MM.1S (cell line): ENCODE data around the gene ACAP1.
"Not testable (repeated sequence)": the region's sequence is repeated elsewhere in the genome, so short reads cannot be mapped to it uniquely, and the experiment has no call there.

Source experiments
- DNase-seq: peaks from one replicate; pipeline ENCODE4 v3.0.0-alpha.2; 2015
- H2AFZ ChIP-seq: fragments of 300-600 bp; sonication (generic); 2 replicates; pipeline ENCODE4 v1.6.0; 2016; ENCODE audit warnings: antibody characterized with exemption, low read length
- H3F3A ChIP-seq: fragments of 300-600 bp; sonication (generic); 2 replicates; pipeline ENCODE4 v1.6.1; 2016; ENCODE audit warnings: mild to moderate bottlenecking, antibody characterized with exemption, low read length, moderate library complexity, mixed read lengths; ENCODE audit not compliant: insufficient read depth
- H3K27ac ChIP-seq: fragments of 300-600 bp; sonication (generic); 2 replicates; pipeline ENCODE4 v1.5.1; 2016; ENCODE audit warnings: mild to moderate bottlenecking, low read length
- H3K27me3 ChIP-seq: fragments of 300-600 bp; sonication (generic); replicated peaks from 2 replicates; pipeline ENCODE4 v1.6.0; 2016; ENCODE audit warnings: low read length; ENCODE audit not compliant: insufficient read depth
- H3K36me3 ChIP-seq: fragments of 300-600 bp; sonication (generic); replicated peaks from 2 replicates; pipeline ENCODE4 v1.6.1; 2016; ENCODE audit warnings: mild to moderate bottlenecking, low read length, mixed read lengths; ENCODE audit not compliant: insufficient read depth
- H3K4me1 ChIP-seq: fragments of 300-600 bp; sonication (generic); 2 replicates; pipeline ENCODE4 v1.6.1; 2016; ENCODE audit warnings: low read length, mixed read lengths
- H3K4me2 ChIP-seq: fragments of 300-600 bp; sonication (generic); 2 replicates; pipeline ENCODE4 v1.6.0; 2016; ENCODE audit warnings: low read depth, low read length
- H3K4me3 ChIP-seq: fragments of 300-600 bp; sonication (generic); 2 replicates; pipeline ENCODE4 v1.5.1; 2016; ENCODE audit warnings: low read length, mixed read lengths
- H3K79me2 ChIP-seq: fragments of 300-600 bp; sonication (generic); 2 replicates; pipeline ENCODE4 v1.6.1; 2016; ENCODE audit warnings: mixed run types, low read length, mixed read lengths
- H3K9ac ChIP-seq: fragments of 300-600 bp; sonication (generic); 2 replicates; pipeline ENCODE4 v1.6.1; 2016; ENCODE audit warnings: low read length, mixed read lengths
- H3K9me2 ChIP-seq: fragments of 300-600 bp; sonication (generic); replicated peaks from 2 replicates; pipeline ENCODE4 v1.6.1; 2016; ENCODE audit warnings: mild to moderate bottlenecking, low read length, mixed read lengths; ENCODE audit not compliant: insufficient read depth
- H3K9me3 ChIP-seq: fragments of 300-600 bp; sonication (generic); replicated peaks from 2 replicates; pipeline ENCODE4 v1.6.1; 2016; ENCODE audit warnings: mild to moderate bottlenecking, low read length, mixed read lengths; ENCODE audit not compliant: insufficient read depth
- H4K20me1 ChIP-seq: fragments of 300-600 bp; sonication (generic); 2 replicates; pipeline ENCODE4 v1.6.1; 2016; ENCODE audit warnings: mild to moderate bottlenecking, low read length, moderate library complexity, mixed read lengths; ENCODE audit not compliant: insufficient read depth
- EZH2 ChIP-seq: fragments of 300-600 bp; sonication (generic); optimal IDR thresholded peaks from 2 replicates; pipeline ENCODE3; 2017; ENCODE audit warnings: low read depth, mild to moderate bottlenecking, antibody characterized with exemption, low read length, mixed read lengths
- EZH2phosphoT487 ChIP-seq: fragments of 300-600 bp; sonication (generic); IDR thresholded peaks from 2 replicates; pipeline ENCODE4 v1.6.1; 2018; ENCODE audit warnings: antibody characterized with exemption, low read length
- TF ChIP-seq, protein P1 (sequence below): fragments of 300-600 bp; sonication (generic); IDR thresholded peaks from 2 replicates; pipeline ENCODE4 v1.5.1; 2016; ENCODE audit warnings: antibody characterized with exemption, low read length, mixed read lengths

ACAP1 gene

DNA sequence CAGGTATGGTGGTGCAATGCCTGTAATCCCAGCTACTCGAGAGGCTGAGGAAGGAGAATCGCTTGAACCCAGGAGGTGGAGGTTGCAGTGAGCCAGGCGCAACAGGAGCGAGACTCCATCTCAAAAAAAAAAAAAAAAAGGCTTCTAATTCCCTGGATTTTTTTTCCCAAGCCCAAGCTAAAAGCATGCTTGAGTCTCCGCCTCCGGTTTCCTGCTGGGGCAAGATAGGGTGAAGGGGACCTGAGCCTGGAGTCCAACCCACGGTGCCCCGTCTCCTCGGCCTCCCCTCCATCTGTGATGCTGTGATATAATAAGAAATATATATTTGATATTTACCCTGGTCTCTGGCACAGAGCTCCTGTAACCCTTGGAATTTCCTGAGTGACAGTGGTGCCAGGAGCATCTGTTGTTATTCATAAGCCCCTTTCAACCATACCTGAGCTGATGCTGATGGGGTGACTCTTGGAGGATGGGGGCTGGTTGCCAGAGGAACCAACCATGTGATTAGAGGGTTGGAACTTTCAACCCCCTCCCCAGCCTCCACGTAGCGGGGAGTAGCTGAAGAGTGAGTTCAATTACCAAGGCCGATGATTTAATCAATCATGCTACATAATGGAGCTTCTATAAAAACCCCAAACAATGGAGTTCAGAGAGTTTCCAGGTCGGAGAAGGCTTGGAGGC lies 31.7 kb downstream of the ACAP1 start:
- no peak overlapping the region for H3K4me3 ChIP-seq
- H3K4me1 ChIP-seq: no peaks in the 10 kb centered on the region
- DNase-seq: no peak
- H3K4me2 ChIP-seq: no peak overlapping the region
- no peaks in the 10 kb centered on the region for H3K9me2 ChIP-seq
- H3K9ac ChIP-seq: no peak overlapping the region
- no peaks in the 10 kb centered on the region for H3K36me3 ChIP-seq
- H2AFZ ChIP-seq: no peak overlapping the region
- H4K20me1 ChIP-seq: no peaks in the 10 kb centered on the region
- TF ChIP-seq EZH2phosphoT487: no peak
- no peaks in the 10 kb centered on the region for H3K9me3 ChIP-seq
- H3F3A ChIP-seq: no peaks in the 10 kb centered on the region
- no peak overlapping the region for H3K27ac ChIP-seq
- H3K79me2 ChIP-seq: no peaks in the 10 kb centered on the region
- H3K27me3 ChIP-seq: peaks cover 41% of the 10 kb centered on the region

- H3K9me2 ChIP-seq, H3K27ac ChIP-seq, H4K20me1 ChIP-seq, H3K9ac ChIP-seq, H3K36me3 ChIP-seq, H3K9me3 ChIP-seq, H3K4me2 ChIP-seq, DNase-seq, H3K79me2 ChIP-seq, H3F3A ChIP-seq, H2AFZ ChIP-seq, H3K4me3 ChIP-seq, H3K4me1 ChIP-seq: not testable (repeated sequence)
- H3K27me3 ChIP-seq: peaks cover 41% of the 10 kb centered on the region
These were observed 32.3 kb downstream of the ACAP1 start for GRCh38 chr17:7368599-7368994.

GRCh38 chr17:7369825-7370224 lies 33.5 kb downstream of the ACAP1 start:
- Histone ChIP-seq H3K4me1 (0 out of 2 replicates have a peak, but pooled peaks cover 3% of the 10 kb centered on the region), H4K20me1 (no peaks in the 10 kb centered on the region), H3K4me2 (no peak overlapping the region), H3K27me3 (peaks cover 41% of the 10 kb centered on the region), H3K4me3 (no peak overlapping the region), H3K27ac (no peak overlapping the region), H2AFZ (no peak overlapping the region), H3K79me2 (no peaks in the 10 kb centered on the region), H3K9ac (no peak overlapping the region), H3F3A (no peaks in the 10 kb centered on the region), H3K9me3 (no peaks in the 10 kb centered on the region), H3K9me2 (no peaks in the 10 kb centered on the region), H3K36me3 (no peaks in the 10 kb centered on the region)
- TF ChIP-seq EZH2 (no peak), EZH2phosphoT487 (no peak)
- no peak for DNase-seq

DNA sequence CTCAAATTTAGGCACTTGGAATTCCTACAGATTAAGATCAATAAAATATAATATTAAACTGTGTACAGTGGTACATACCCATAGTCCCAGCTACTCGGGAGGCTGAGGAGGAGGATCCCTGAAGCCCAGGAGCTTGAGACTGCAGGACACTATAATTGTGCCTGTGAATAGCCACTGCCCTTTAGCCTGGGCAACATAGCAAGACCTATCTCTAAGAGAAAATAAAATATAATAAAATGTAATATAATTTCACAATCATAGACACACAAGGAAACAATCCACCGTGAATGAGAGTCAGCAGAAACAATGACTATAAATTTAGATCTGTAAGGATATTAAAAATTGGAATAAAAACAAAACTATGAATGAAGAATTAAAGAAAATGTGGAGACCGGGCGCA lies 34.5 kb downstream of the ACAP1 start:
- Histone ChIP-seq H3F3A (no peaks in the 10 kb centered on the region), H3K9me2 (no peaks in the 10 kb centered on the region), H3K4me3 (no peak overlapping the region), H2AFZ (no peak overlapping the region), H3K79me2 (no peaks in the 10 kb centered on the region), H3K9me3 (no peaks in the 10 kb centered on the region), H3K36me3 (no peaks in the 10 kb centered on the region), H3K27ac (no peak overlapping the region), H3K27me3 (peaks cover 36% of the 10 kb centered on the region), H3K9ac (no peak overlapping the region), H3K4me2 (no peak overlapping the region), H3K4me1 (0 out of 2 replicates have a peak, but pooled peaks cover 3% of the 10 kb centered on the region), H4K20me1 (no peaks in the 10 kb centered on the region)
- TF ChIP-seq, protein P1, sequence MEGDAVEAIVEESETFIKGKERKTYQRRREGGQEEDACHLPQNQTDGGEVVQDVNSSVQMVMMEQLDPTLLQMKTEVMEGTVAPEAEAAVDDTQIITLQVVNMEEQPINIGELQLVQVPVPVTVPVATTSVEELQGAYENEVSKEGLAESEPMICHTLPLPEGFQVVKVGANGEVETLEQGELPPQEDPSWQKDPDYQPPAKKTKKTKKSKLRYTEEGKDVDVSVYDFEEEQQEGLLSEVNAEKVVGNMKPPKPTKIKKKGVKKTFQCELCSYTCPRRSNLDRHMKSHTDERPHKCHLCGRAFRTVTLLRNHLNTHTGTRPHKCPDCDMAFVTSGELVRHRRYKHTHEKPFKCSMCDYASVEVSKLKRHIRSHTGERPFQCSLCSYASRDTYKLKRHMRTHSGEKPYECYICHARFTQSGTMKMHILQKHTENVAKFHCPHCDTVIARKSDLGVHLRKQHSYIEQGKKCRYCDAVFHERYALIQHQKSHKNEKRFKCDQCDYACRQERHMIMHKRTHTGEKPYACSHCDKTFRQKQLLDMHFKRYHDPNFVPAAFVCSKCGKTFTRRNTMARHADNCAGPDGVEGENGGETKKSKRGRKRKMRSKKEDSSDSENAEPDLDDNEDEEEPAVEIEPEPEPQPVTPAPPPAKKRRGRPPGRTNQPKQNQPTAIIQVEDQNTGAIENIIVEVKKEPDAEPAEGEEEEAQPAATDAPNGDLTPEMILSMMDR: no peak
- TF ChIP-seq EZH2 (no peak), EZH2phosphoT487 (no peak)
- no peak for DNase-seq

- DNase-seq: no peak
- no peak overlapping the region for H3K27ac ChIP-seq
- TF ChIP-seq EZH2phosphoT487 (no peak), EZH2 (no peak)
- TF ChIP-seq, protein P1: no peak
- H2AFZ ChIP-seq: no peak overlapping the region
- H3K27me3 ChIP-seq: peaks cover 27% of the 10 kb centered on the region
- no peaks in the 10 kb centered on the region for H3K9me2 ChIP-seq
- no peak overlapping the region for H3K4me3 ChIP-seq
- H3F3A ChIP-seq: no peaks in the 10 kb centered on the region
- no peak overlapping the region for H3K4me2 ChIP-seq
- H3K9me3 ChIP-seq: no peaks in the 10 kb centered on the region
- H3K9ac ChIP-seq: no peak overlapping the region
- H4K20me1 ChIP-seq: no peaks in the 10 kb centered on the region
- 0 out of 2 replicates have a peak, but pooled peaks cover 3% of the 10 kb centered on the region for H3K4me1 ChIP-seq
- H3K79me2 ChIP-seq: no peaks in the 10 kb centered on the region
- no peaks in the 10 kb centered on the region for H3K36me3 ChIP-seq
These were observed 38.0 kb downstream of the ACAP1 start for GRCh38 chr17:7374353-7374752.
